GM19467 (cell line): ENCODE results near the gene MERTK.

Experiments used
- ATAC-seq: cut with Tn5 transposase; IDR thresholded peaks from one replicate; pipeline ENCODE4 v1.9.1; 2021; ENCODE audit warnings: mild to moderate bottlenecking, moderate library complexity; ENCODE audit not compliant: unreplicated experiment

Gene MERTK

DNA sequence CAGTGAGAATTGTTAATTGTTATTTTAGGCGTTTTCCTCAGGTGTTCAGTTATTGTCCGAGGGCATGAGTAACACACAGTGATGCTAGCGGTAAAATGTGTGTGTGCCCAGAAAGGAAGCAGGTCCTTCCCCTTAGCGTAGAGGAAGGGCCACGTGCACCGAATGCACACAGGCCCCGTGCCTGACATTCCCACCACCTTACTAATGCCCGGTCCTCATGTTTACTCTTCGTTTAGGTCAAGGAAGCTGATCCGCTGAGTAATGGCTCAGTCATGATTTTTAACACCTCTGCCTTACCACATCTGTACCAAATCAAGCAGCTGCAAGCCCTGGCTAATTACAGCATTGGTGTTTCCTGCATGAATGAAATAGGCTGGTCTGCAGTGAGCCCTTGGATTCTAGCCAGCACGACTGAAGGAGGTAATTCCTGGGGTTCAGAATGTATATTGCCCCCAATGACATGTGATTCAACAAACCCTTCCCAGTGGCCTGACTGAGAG lies 76.7 kb downstream of the MERTK start:
- no peak for ATAC-seq

GRCh38 chr2:111975819-111976218 lies 77.4 kb downstream of the MERTK start:
- no peak for ATAC-seq

DNA sequence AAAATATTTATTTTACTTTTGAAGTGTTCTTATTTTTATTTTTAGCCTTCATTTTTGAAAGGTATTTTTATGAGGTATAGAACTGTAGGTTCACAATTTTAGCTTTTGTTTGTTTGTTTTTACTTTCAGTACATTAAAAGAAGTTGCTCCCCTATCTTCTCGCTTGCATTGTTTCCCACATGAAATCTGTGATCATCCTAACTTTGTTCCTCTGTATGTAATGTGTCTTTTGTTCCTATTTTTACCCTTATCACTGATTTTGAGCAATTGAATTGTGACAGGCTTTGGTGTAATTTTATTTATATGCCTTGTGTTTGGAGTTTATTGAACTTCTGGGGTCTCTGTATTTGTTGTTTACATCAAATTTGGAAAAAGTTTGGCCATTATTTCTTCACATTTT lies 78.8 kb downstream of the MERTK start:
- no peak for ATAC-seq

DNA sequence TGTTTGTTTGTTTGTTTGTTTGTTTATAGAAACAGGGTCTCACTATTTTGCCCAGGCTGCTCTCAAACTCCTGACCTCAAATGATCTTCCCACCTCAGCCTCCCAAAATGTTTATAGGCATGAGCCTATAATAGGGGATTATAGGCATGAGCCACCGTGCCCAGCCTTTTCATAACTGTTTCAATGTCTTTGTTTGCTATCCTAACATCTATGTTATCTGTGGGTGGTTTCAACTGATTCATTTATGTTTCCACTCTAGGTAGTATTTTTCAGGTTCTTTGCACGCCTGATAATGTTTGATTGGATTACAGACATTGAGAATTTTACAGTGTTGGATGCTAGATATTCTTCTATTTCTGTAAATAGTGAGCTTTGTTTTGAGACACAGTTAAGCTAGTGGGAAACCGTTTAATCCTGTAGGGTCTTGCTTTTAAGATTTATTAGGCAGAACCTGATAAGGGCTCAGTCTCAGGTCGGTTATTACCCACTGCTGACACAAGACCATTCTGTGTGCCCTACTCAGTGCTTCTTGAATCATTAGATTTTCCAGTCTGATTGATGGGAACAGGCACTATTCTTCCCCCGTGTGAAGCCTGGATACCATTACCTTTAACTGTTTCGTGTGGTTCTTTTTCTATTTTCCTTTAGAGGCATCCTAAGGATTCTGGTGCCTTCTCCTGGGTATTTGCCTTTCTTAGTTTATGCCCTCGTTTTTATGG lies 80.2 kb downstream of the MERTK start:
- no peak for ATAC-seq

GRCh38 chr2:111981666-111982065 lies 83.3 kb downstream of the MERTK start:
- no peak for ATAC-seq

DNA sequence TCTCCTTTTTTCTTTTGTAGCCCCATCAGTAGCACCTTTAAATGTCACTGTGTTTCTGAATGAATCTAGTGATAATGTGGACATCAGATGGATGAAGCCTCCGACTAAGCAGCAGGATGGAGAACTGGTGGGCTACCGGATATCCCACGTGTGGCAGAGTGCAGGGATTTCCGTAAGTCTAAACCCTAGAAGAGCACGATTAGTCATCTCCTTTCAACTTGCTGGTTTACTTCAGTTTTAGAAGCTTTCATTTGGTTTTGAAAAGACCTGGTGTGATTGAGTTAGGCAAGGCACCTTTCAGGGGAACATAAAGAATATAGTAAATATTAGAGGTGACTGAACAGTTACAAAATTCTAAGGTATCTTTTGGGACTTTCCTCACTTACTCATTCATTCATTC lies 84.4 kb downstream of the MERTK start:
- no peak for ATAC-seq

DNA sequence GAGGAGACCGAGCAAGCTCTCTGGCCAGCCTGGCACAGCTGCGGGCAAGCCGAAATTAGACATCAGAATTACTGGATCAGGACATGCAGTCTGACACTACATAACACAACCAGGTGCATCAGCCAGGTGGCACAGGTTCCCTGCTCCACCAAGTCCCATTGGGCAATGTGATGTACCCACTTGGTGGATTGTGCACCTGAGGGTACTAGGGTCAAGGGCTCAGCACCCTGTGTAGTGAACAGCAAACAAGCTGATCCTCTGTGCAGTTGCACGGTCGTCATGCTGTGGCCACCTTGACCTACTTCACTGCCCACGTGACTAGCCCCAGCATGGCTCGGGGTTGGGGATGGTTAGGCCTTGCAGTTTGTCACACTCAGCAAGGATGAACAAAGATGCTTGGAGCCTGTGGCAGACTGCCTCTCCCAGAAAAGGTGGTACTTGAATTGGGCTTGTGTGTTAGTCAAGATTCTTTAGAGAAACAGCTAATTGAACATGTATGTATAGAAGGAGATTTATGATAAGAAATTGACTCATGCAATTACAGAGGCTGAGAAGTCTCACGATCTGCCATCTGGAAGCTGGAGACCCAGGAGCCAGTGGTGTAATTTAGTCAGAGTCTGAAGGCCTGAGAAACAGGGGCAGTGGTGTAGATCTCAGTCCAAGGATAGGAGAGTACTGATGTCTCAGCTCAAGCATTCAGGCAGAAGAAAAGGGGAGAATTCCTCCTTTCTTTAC lies 85.2 kb downstream of the MERTK start:
- ATAC-seq: no peak

- ATAC-seq: no peak
Observed at GRCh38 chr2:111984213-111984604, 85.8 kb downstream of the MERTK start.

- ATAC-seq: no peak
Observed at GRCh38 chr2:111985514-111985913, 87.1 kb downstream of the MERTK start.

DNA sequence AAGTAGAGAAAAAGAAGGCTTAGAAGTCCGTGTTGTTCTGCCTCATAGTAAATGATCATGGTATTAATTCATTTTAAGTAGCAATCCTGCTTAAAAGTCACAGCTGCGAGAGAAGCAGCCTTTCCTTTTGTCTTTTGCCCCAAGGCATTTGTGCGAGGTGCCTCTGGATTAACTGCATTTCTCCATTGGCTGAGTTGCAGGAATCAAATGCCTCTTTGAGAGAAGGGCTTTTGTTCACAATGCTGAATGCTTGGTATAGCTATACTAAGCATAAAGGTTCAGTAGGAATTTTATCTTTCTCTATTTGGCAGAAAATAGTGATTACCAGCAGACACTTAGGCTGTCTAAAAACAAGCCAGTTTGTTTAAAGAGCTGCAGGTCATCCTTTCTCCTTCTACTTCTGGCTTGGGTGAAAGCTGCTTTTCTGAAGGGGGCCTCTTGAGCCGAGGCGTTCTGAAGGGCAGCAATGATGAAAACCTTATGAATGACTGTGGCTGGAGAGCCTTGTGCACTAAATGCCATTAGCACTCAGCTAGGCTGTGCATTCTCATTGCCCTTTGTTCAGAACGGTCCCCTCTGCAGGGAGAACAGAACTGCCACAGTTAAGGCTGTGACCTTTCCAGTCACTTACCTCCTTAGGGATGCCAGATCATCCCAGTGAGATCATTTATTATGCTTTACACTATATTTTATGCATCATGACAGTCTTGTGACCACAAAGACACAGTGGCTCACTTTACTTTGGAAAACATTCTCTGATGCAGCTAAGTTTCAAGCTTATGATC lies 87.9 kb downstream of the MERTK start:
- ATAC-seq: no peak

DNA sequence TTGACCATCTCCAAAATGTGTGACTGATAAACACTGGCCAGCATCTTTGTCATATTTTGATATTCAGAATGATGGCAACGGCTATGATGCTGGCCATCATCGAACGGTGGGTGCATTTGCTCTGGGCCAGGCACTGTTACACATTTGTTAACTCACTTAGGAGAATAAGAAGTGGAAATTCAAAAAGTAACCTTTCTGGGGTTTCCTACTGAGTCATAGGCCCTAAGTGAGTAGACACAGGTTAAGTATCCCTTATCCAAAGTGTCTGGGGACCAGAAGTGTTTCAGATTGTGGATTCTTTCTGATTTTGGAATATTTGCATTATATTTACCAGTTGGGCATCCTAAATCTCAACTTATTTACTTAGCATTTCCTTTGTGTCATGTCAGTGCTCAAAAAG lies 92.0 kb downstream of the MERTK start:
- no peak for ATAC-seq

GRCh38 chr2:111990856-111991255 lies 92.4 kb downstream of the MERTK start:
- no peak for ATAC-seq

- ATAC-seq: no peak
Observed at GRCh38 chr2:111994042-111994441, 95.6 kb downstream of the MERTK start.

DNA sequence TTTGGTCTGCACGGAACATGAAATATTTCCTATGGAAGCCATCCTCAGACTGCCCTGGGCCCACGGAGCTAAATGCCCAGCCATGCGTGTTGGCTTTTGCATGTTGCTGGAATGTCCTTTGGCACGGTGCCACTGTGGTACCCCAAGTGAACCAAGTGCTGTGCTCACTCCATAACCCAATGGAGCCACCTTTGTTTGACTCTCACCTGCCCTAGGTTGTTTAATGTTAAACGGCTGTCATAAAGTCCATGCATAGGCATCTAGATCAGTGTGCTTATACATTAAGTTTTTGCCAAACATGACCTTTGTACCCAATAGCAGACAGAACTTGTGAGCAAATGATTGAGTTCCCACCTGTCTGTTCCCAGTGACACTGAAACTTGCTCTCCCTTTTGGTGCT lies 96.7 kb downstream of the MERTK start:
- no peak for ATAC-seq

GRCh38 chr2:111999809-112000208 lies 101.4 kb downstream of the MERTK start:
- no peak for ATAC-seq

DNA sequence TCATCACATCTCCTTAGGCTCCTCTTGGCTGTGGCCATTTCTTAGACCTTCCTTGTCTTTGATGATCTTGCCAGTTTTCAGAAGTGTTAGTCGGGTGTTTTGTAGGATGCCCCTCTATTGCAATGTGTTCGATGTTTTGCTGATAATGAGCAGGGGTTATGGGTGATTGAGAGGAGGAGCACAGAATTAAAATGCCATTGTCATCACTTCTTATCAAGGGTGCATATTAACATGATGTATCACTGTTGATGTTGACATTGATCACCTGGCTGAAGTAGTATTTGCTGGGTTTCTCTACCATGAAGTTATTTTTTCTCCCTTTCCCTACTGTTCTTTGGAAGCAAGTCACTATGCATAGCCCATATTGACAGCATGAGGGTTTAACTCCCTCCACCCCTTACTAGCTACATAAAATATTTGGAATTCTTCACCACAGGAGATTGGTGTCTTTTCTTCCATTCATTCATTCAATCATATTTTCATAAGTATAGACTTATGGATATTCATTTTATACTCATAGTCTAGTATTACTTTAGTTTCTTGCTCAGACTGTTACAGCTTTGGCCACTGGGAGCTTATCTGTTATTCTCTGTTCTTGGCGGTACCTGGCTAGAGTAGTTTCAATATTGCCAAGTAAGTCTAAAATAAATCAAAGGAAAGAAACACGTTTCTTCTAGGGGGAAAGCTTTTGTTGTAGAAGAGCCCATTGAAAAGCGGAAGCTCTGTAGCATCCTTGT lies 102.2 kb downstream of the MERTK start:
- ATAC-seq: no peak

DNA sequence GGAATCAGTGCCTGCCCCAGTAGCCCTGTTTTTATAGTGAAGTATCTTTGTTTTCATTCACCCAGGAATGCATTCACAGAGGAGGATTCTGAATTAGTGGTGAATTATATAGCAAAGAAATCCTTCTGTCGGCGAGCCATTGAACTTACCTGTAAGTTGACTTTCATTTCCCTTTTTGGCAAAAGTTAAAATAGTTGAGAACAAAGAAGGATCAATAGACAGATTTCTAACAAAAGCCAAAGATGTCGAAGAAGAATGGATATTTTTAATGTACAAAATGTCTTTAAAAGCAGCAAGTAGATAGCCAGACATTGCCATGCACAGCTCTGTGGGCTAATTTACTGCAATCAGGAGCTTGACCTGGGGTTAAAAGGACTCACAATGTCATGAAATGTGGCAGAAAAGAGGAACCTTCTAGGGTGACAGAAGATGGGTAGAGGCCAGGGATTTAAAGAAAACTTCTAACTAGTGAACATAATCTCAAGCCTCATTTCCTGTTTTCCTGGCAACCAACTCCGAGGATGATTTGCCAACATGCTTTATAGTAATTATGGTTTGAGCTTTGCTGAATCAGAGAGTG lies 102.8 kb downstream of the MERTK start:
- no peak for ATAC-seq

DNA sequence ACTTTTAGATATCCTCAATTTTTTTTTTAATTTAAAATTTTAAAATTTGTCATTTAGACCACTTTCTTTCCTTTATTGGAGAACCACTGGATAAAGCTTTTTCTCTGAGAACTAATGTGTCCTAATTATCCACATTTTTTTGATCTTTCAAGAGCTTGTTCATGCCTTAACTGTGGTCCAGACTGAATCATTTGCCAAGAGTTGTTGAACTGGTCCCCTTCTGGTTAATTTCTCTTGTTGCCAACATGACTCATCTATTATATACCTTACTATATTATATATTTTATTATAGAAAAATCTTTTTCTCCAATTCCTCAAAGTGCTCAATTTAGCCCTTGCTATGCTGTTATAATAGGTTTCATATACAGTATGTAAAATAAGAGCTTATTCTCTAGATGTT lies 103.5 kb downstream of the MERTK start:
- no peak for ATAC-seq

DNA sequence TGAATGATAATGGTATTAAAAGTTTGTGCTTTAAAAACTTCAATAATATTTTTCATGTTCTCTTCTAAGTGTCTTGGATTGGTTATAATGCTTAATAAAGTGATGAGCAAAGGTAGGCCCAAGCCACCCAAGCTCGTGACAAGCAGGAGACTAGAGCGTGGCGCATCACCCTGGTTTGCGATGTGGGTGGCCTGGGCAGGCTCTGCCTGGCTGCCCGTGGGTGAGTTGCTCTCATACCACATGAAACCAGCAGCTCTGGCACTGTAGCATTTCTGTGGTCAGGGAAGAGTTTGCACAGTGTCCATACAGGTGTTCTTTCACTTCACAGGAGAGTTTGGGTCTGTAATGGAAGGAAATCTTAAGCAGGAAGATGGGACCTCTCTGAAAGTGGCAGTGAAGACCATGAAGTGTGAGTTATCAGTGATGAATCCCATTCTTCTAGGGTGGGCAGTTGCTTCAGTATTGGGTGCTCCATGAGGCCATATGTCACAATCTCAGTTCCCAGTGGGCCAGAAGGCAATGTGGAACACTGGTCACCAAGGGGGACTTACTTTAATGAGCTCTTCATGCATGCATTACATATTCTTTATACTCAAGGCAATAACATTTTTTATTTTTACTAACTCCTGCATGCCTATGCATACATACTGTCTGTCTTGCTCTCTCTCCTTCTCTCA lies 105.3 kb downstream of the MERTK start:
- ATAC-seq: no peak

GRCh38 chr2:112004253-112004645 lies 105.8 kb downstream of the MERTK start:
- no peak for ATAC-seq
